Measurements from ENCODE around the gene RPS6KL1.

The RPS6KL1 gene

DNA sequence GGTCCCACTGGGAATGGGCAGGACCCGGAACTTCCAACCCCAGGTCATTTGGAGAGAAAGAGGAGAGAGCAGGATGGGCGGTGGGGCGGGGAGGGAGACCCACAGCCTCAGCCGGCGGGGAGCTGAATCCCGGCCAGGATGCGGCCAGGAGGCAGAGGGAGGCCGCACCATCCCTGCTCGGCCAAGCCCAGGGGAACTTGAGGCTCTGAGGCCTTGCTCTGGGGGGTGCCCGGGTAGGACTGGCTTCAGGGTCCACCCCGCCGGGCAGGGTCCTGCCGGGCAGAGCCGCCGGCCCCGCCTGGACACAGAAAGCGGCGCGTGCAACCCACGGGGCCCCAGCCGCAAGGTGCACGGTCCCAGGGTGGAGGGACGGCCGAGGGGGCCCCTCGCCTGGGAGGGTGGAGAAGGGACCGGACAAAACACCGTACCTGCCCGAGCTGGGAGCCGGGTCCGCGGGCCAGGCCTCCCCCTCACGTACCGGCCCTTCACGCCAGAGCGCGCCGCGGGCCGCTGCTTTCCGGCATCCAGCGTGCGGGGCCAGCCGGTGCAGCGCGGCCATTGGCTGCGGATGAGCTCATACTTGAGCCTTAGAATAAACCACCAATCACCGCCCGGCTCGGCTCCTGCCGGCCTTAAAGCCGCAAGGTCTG lies at the start of gene RPS6KL1:
Gene RPS6KL1, minus strand, starts transcription at position 509 of the 650 bp plus-strand sequence. CDS start 1,719 bp downstream, outside the sequence.
- DNase-seq, result peak; percentile 92

DNA sequence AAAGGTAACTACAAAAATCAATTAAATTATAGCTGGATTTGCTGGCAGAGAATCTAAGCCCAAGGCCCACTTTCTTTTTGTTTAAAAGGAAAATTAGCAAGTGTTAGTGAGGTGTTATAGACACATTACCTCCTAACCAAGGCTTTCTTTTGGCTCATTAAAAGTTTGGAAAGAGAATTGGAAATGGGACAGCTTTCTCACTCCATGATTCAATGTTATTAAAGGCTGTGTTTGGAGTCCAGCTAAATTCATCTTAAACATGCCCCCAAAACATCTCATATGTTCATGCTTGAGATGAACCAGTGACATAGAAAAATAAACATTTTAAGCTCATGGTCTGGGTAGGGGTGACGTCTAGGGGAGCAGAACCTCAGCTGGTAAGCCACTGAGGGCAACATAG lies 45.8 kb upstream of the RPS6KL1 start:
- DNase-seq, result no peak

- no peak for DNase-seq
Measured at GRCh38 chr14:74965486-74966153, 42.6 kb upstream of the RPS6KL1 start.

- DNase-seq, result no peak
Measured at GRCh38 chr14:74964787-74965485, 41.9 kb upstream of the RPS6KL1 start.

GRCh38 chr14:74963705-74964271 lies 40.7 kb upstream of the RPS6KL1 start:
- DNase-seq, result peak; percentile 15

DNA sequence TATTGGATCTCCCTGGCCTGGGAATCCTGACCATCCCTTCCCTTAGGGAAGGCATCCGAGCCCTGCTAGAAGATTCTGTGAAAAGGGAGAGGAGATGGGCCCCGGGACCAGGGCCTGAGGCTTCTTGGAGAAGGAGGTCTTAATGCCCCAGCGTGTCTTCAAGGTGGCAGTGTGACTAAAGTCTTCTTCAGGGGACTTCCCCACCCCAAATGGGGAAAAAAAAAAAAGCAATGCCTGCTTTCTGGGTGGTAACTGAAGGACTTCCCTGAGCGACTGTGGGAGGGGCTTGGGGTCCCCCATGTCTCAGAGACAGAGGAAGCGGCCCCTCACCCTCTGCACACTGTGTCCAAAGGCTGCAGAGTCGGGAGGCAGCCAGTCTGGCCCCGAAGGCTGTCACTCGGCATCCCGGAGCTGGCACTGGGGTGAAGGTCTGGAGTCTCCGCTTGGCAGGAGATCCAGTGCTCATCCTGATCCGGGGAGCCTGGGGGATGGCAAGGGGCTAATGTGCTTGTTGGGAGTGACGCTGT lies 40.2 kb upstream of the RPS6KL1 start:
- no peak for DNase-seq

DNA sequence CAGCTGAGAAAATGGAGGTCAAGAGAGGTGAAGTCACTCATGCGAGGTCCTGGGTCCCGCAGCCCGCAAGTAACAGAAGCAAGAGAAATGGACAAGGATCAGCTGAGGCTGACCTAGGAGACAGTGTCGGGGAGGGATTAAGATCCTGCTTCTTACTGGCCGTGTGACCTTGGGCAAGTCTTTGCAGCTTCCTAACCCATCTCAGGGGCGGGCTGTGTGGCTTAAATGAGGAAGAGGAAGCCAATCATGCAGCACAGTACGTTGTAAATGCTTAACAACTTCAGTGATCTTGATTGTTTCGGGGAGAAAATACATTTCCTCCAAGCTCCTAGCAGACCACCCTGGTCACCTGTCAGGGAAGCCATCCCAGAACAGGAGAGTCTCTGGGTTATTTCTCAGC lies 39.4 kb upstream of the RPS6KL1 start:
- DNase-seq, result no peak

DNA sequence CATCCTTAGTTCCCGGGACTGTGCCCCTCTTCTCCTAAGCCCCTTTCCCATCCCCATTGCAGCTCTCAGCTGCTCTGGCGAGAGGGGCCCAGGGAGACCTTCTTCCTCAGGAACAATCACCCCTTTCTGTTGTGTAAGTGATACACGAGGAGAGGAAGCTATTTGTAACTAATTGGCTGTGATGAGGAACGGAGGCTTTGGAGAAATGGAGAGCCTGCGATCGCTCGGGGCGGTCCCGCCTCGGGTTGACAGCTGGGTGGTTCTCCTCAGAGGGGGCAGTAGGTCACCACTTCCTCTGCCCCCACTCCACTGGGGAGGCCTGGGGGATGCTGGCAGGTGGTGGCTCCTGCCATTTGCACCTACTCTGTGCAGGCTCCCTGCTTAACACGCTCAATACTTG lies 39.0 kb upstream of the RPS6KL1 start:
- no peak for DNase-seq

- no peak for DNase-seq
Measured at GRCh38 chr14:74961238-74961911, 38.3 kb upstream of the RPS6KL1 start.

DNA sequence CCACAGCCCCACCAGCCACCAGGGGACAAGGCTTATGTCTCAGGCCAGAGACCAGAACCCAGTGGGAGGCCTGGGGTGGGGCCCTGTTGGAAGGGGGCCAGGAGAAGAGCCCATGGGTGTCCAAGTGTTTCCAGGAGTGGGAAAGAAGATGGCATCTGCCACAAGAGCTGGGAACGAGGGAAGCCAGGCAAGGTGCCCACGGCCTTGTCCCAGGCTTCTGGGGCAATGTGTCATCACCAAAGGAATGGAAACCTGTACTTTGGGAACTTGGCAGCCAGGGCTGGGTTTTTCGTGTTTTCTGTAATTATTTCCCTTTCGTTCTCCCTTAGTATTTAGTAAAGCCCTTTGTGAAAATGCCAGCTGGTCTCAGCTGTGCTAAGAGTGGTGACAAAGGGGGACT lies 37.7 kb upstream of the RPS6KL1 start:
- DNase-seq, result no peak

DNA sequence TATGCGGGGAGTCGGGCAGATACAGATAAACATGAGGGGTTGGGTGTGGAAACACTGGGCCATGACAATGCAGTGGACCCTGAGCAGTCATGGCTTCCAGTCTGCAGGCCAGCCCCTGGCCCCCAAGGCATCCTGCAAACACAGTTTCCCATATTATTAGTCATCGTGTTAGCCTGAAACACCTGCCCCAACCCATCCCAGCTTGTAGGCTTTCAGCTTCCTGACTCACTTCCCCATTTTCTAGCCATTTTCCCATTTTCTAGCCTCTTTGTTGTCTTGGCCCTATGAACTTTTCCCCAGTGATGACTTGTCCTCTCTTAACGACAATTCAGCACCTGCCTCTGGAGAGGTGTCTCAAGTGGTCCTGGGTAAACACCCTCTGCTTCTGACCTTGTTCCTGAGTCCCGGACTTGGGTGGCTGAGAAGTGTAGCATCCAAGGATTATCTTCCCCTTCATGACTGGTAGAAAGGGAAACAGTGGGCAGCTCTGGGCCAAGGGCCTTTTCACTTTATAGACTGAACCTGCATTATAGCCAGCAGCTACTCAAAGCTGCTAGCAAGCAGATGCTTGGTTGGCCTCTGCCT lies 36.6 kb upstream of the RPS6KL1 start:
- peak; percentile 55 for DNase-seq

DNA sequence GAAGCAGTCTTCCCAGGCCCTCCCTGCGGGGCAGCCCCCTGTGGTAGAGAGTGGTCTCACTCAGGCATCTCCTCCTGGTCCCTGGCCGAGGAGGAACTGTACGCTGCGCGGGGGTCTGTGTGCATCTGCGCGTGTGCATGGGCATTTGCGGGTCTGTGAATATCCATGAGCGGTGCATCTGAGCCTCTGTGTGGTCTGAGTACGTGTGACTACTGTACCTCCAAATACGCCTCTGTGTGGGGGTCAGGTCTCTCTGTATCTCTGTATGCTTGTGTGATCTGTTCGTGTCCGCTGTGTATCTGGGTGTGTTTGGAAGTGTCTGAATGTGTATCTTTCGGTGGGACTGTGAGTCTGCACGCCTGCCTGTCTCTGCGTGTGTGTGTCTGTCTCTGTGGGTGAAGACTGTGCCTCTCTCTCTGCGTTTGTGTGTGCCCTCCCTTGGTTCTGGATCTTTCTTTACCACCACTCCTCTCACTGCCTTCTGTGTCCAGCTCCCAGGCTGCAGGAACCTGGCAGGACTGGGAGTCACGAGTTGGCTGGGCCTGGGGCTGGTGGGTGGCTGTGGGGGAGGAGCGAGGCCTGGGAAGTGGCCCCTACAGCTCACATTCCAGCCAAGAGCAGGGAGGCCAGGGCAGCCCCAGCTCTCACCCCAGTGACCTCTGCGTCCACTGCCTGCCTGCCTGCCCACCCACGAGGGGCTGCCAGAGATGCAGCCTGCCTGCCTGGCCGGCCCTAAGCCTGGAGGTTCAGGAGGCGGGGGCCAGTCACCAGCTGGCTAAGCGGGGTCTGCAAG lies 33.4 kb upstream of the RPS6KL1 start:
- no peak for DNase-seq

- no peak for DNase-seq
Measured at GRCh38 chr14:74956027-74956279, 32.9 kb upstream of the RPS6KL1 start.

DNA sequence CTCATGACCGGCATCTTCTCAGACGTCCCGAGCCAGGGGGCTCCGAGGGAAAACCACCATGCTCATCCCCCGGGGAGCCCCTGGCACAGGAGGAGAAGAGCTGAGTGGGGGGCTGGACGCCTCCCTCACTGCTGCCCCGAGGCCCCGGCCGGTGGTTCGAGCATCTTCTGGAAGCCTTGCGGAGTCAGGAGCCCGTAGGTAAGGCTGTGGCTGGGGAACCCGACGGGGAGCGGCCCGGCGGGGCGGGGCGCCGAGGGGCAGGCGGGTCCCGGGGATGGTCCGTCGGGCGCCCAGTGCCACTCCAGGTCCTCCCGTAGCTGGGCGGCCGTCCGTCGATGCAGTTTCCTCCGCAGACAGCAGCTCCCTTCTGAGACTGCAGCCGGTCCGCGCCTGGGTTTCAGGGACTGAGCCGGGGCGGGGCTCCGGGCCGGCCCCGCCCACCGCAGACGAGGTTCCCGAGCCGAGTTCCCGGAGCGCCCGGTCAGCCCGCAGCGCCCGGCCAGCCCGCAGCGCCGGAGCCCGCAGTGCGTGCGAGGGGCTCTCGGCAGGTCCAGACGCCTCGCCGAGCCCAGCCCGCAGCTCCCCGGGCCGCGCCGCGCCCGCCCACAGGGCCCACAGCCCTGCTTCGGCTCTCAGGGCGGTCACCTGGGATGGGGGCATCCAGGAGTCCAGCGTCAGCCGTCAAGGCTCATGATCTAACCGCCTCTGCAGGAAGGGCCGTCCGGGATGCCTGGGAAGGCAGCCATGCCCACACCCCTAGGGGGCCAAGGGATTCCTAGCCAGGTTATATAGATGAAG lies 32.4 kb upstream of the RPS6KL1 start, which contains the start of gene PGF:
Gene PGF, minus strand, starts transcription at position 369 of the 798 bp plus-strand sequence. Its CDS starts 355 bp downstream, at position 14.
- peak; percentile 72 for DNase-seq

DNA sequence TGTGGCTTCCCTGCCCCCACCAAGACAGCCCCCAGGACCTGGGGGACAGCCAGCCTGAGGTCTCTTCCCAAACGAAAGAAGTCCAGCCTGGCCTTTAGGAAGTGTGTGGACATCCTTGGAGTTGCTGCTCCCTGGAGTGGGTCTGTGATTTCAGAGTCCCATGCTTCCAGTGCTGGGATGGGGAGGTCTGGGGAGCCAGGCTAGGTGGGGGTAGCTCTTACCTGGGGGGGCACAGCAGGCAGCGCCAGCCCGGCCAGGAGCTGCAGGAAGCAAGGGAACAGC lies 31.8 kb upstream of the RPS6KL1 start:
- DNase-seq, result peak; percentile 27

- peak; percentile 17 for DNase-seq
Measured at GRCh38 chr14:74954232-74954946, 31.3 kb upstream of the RPS6KL1 start.

DNA sequence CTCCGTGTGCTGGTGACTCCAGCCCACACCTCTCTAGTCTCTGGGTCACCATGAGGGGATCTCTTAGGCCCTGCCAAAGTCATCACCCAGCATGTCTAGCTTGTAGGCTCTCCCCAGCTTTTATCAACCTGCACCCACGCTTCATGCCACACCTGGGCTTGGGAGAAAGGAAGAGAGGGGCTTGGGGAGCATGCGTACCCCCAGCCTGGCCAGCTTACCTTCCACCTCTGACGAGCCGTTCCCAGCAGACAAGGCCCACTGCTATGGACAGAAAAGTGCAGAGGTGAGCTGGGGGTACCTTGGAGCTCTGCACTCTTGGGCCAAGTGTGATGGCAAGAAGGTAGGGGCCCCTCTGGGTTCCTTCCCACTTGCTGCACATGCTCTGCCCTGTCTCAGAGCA lies 30.6 kb upstream of the RPS6KL1 start:
- DNase-seq, result no peak

- DNase-seq, result no peak
Measured at GRCh38 chr14:74952697-74953484, 29.8 kb upstream of the RPS6KL1 start.

DNA sequence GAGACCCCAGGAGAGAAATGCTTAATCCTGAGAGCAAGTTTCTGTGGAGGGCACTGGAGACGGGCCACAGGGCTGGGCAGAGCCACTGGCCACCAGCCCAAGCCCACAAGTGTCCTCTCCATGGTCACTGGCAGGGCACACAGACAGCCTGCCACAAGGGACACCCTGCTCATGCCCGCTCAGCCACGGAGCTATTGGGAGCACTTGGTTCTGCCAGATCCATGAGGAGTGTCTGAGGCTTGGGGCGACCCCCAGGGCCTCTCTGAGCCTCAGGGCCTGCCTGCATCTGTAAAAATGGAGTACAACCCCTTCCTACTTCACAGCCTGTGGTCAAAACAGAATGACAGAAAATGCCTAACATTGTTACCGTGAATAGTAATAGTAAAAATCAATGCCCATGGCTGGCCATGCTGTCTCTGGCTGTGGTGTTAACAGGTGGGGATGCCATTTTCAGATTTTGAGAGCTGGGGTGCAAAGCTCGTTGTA lies 29.2 kb upstream of the RPS6KL1 start:
- DNase-seq, result no peak

All from DMS53 (cell line).